ENCODE measurements around the gene PITX3.

DNA sequence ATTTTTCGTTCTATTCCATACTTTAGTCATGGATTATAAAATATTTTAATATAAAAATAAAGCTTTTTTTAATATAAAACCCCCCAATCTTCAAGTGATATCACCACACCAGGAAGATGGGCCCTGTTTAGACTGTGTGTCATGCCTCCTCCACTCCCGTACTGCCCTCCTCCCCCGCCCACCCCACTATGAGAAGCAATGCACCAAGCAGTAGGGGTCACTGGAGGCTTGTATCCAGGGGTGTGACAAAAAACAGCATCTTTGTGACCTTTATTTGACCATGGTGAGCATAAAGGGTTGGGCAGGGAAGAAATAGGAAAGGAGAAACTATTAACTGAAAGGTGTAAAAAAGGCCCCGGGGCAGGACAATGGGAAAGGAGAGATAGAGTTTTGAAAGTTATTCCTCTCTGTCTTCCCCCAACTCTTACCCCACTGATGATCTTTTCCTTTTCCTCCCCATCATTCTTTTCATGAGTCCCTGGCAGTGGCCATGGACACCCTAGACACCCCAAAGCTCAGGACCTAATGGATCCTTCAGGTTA is 3.5 kb downstream of the PITX3 start:
- TF ChIP-seq POLR2A (IDR thresholded peaks at IDR 0.05; ENCODE audit: low read depth, low read length) (no peak), POU2F2 (IDR thresholded peaks at IDR 0.05; ENCODE audit: low read depth, low read length) (no peak)

Measured in GM12891 (cell line).